ENCODE measurements around the gene RDH11.
A peak's percentile ranks its signal among the peaks of the same experiment; 100 is the strongest.

The RDH11 gene

DNA sequence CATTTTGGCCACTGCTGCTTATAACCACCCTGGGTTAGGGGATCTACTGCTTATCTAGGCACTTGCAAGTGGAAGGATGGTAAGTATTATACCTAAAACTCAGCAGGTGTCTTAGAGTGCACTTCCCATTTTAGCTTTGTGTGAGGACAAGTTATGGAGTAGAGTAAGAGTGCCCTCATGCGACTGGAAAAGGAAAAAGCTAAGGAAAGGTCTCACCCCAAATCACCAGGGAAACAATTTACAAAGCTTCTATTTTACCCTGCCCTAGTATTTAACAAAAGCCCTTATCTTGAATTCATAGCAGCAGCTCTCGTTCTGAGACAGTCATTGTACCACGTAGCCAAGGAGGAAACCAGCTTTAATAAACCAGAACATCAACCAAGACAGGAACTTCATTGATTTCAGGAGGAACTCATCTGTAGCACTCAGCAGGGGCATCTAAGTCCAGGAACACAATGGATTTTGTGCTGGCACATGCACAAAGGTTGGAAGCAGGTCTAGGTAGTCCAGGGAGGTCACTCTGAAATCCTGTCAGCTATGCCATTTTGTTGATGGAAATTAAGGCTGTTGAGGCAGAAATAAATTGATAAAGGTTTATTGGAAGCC, 9.0 kb upstream of the RDH11 start:
- ChIA-PET CTCF (interaction anchor here (0.6 to 7.9 kb wide), 67 partner anchors 10 to 1354 kb away, joined by 3 to 131 read pairs (median 5); partner anchors contain the start of genes ARG2, PIGH, RDH11 and VTI1B), POLR2A (interaction anchor here (0.9 to 1.3 kb wide), 5 partner anchors 9 to 276 kb away, joined by 3 to 12 read pairs (median 3); partner anchors contain the start of genes PIGH, PLEKHH1 and RDH11)
- Histone ChIP-seq H3K27ac (ENCODE audit: extremely low read depth, low read depth, low read length) (no peak overlapping the region), H3K4me3 (ENCODE audit: low read depth, low read length) (no peak overlapping the region), H3K36me3 (ENCODE audit: control insufficient read depth in 2 of 2, insufficient read depth in 1 of 2, low read length in 2 of 2) (no peaks in the 10 kb centered on the region), H3K9me3 (ENCODE audit: control insufficient read depth, insufficient read depth, low read depth, low read length) (no peaks in the 10 kb centered on the region), H3K4me1 (ENCODE audit: control insufficient read depth, insufficient read depth, low read length) (no peaks in the 10 kb centered on the region)
- TF ChIP-seq SCRT2 (tag by site-specific recombination; IDR thresholded peaks at IDR 0.05) (peak; percentile 51; the same call in 1 of the 2 replicates), ZNF660 (tag by site-specific recombination; IDR thresholded peaks at IDR 0.05) (peak; percentile 38; the same call in 1 of the 2 replicates), CTCF (tag by site-specific recombination; IDR thresholded peaks at IDR 0.05) (peak; percentile 54), REPIN1 (tag by site-specific recombination; IDR thresholded peaks at IDR 0.05; ENCODE audit: low read depth) (no peak), ZNF266 (tag by site-specific recombination; IDR thresholded peaks at IDR 0.05; ENCODE audit: low read depth) (peak; percentile 34; the same call in 1 of the 2 replicates), ZNF623 (tag by site-specific recombination; IDR thresholded peaks at IDR 0.05) (no peak), SCRT1 (tag by site-specific recombination; IDR thresholded peaks at IDR 0.05; ENCODE audit: borderline replicate concordance) (peak; percentile 66; the same call in 1 of the 2 replicates), ZNF510 (tag by site-specific recombination; IDR thresholded peaks at IDR 0.05; ENCODE audit: insufficient replicate concordance) (no peak), ZSCAN4 (tag by site-specific recombination; IDR thresholded peaks at IDR 0.05) (no peak), ZNF654 (tag by site-specific recombination; IDR thresholded peaks at IDR 0.05; ENCODE audit: low read depth) (peak; percentile 91), ZNF24 (tag by site-specific recombination; IDR thresholded peaks at IDR 0.05) (no peak), ZBTB21 (tag by site-specific recombination; IDR thresholded peaks at IDR 0.05) (no peak), PRDM1 (tag by site-specific recombination; IDR thresholded peaks at IDR 0.05) (no peak), ZNF174 (tag by site-specific recombination; IDR thresholded peaks at IDR 0.05) (no peak)
- TF ChIP-seq, protein P1, sequence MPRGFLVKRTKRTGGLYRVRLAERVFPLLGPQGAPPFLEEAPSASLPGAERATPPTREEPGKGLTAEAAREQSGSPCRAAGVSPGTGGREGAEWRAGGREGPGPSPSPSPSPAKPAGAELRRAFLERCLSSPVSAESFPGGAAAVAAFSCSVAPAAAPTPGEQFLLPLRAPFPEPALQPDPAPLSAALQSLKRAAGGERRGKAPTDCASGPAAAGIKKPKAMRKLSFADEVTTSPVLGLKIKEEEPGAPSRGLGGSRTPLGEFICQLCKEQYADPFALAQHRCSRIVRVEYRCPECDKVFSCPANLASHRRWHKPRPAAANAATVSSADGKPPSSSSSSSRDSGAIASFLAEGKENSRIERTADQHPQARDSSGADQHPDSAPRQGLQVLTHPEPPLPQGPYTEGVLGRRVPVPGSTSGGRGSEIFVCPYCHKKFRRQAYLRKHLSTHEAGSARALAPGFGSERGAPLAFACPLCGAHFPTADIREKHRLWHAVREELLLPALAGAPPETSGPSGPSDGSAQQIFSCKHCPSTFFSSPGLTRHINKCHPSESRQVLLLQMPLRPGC (tag by site-specific recombination; IDR thresholded peaks at IDR 0.05), result no peak
- TF ChIP-seq, protein P2, sequence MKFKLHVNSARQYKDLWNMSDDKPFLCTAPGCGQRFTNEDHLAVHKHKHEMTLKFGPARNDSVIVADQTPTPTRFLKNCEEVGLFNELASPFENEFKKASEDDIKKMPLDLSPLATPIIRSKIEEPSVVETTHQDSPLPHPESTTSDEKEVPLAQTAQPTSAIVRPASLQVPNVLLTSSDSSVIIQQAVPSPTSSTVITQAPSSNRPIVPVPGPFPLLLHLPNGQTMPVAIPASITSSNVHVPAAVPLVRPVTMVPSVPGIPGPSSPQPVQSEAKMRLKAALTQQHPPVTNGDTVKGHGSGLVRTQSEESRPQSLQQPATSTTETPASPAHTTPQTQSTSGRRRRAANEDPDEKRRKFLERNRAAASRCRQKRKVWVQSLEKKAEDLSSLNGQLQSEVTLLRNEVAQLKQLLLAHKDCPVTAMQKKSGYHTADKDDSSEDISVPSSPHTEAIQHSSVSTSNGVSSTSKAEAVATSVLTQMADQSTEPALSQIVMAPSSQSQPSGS (tag by site-specific recombination; IDR thresholded peaks at IDR 0.05; ENCODE audit: low read depth), result no peak

DNA sequence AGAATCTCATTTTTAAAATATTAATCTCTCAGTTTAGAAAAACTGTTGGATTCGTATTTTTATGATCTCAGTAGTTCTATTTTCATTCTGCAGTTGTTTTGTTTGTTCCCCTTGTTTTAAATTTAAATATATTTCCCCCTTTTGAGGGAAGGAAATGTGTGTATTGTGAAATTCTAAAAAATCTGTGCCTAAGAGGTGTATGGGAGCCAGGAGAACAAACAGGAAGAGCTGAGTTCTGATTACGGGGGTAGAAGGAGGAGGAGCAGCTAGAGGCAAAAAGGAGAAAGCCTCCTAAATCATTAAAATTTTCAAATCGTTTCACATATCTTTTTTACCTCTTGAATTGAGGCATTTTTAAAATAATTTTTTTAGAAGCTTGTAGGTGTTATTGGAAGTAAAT, 8.4 kb upstream of the RDH11 start:
- no peak overlapping the region for H3K4me3 ChIP-seq (ENCODE audit: low read depth, low read length)
- ChIA-PET POLR2A (interaction anchor here (0.5 to 1.3 kb wide), 6 partner anchors 9 to 275 kb away, joined by 3 to 12 read pairs (median 3); partner anchors contain the start of genes PIGH, PLEKHH1 and RDH11), CTCF (interaction anchor here (0.6 to 7.9 kb wide), 59 partner anchors 10 to 1353 kb away, joined by 3 to 131 read pairs (median 5); partner anchors contain the start of genes ARG2, PIGH, RDH11 and VTI1B)
- no peaks in the 10 kb centered on the region for H3K4me1 ChIP-seq (ENCODE audit: control insufficient read depth, insufficient read depth, low read length)
- TF ChIP-seq ZBTB21 (tag by site-specific recombination; IDR thresholded peaks at IDR 0.05), result no peak
- TF ChIP-seq ZNF529 (tag by site-specific recombination; IDR thresholded peaks at IDR 0.05; ENCODE audit: insufficient replicate concordance), result no peak
- H3K36me3 ChIP-seq (ENCODE audit: control insufficient read depth in 2 of 2, insufficient read depth in 1 of 2, low read length in 2 of 2), result no peaks in the 10 kb centered on the region
- H3K9me3 ChIP-seq (ENCODE audit: control insufficient read depth, insufficient read depth, low read depth, low read length), result no peaks in the 10 kb centered on the region
- H3K27ac ChIP-seq (ENCODE audit: extremely low read depth, low read depth, low read length), result no peak overlapping the region

All from HEK293 (cell line).